IPS DF 4.7 (cell line): ENCODE results near the gene BDH1.
"Not testable (repeated sequence)": the region's sequence is repeated elsewhere in the genome, so short reads cannot be mapped to it uniquely, and the experiment has no call there.

ENCODE experiments used
- DNase-seq: peaks from one replicate; pipeline ENCODE4 v3.0.0-alpha.2; 2013; ENCODE audit warnings: low spot score; ENCODE audit errors: extremely low read depth

The BDH1 gene

DNA sequence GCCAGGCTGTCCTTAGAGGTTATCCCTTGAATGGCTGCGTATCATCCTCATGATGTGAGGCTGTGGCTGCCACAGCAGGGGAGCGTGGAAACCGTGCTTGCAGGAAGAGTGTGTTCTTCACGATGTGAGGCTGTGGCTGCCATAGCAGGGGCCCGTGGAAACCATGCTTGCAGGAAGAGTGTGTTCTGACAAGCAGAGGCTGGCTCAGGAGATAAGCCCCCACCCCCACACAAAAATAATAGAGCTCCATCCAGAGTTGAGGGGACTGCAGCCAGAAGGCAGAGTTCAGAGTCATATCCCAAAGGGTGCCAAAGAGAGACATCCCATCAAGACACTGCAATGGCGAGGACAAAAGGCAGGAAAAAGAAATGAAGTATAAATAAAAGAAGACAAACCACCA, 22.6 kb upstream of the BDH1 start:
- DNase-seq, result no peak

DNA sequence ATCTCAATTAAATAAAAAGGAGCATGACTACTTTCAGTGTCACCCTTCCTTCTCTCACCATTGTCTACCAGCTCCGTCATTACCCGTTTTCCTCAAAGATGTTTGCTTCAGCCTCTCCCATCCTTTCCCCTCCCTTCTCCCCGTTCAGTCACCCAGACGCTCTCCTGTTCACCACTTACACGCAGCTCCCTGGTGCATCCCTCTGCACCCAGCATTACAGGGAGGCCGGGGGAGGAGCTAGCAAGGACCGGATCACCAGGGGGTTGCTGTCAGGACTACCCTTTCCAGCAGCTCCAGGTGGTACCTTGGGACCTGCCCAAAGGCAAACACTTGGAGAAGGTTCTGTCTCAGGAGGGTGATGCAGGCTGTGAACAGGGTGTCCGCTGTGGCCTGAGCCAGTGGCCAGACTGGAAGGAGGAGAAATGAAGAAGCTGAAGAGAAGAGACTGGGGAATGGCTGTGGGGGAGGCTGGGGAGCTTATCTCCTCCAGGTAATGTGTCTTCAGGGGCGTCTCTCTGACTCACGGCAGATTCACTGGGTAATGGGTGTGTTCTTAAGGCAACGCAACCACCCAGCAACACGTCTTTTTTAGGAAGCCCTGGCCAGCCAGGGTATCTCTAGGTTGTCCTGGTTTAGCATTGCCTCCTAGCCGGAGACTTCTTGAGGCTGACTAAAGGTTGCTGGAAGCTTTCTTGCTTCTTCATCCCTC, 21.8 kb upstream of the BDH1 start:
- no peak for DNase-seq

- no peak for DNase-seq
These were observed 21.1 kb upstream of the BDH1 start for GRCh38 chr3:197576838-197577237.

GRCh38 chr3:197575362-197575761, 19.6 kb upstream of the BDH1 start:
- DNase-seq, result no peak

GRCh38 chr3:197574396-197574991, 18.7 kb upstream of the BDH1 start:
- DNase-seq, result not testable (repeated sequence)

DNA sequence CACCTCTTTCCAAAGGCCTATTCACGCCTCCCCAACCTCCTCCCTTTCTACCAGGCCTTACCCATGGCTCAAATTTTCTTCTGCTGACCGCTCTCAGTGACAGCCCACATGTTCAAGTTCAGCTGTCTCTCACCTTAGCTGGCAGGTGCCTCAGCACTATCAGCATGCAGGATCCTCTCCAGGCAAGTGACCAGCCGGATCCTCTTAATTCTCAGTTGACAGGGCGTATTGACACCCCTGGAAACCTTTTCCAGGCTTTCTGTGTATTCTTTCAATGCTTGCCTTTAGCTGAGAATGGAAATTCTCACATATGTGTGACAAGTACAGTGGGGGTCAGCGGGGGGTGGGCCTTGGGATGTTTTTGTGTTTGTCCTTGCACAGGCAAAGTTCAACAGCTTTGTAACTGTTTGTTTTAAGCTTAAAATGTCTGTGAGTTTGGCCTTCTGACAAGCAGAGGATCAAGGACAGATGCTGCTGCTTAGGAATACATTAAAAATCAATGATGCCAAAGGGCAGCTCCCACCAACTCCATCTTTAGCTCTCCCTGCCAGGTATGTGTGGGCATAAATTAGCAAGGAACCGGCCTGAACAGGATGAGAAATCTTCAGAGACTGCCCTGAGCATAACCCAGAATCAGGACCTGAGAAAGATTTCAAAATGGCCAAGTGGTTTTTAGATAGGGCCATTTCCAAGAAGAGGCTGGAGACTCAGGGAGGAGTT, 17.4 kb upstream of the BDH1 start:
- no peak for DNase-seq

GRCh38 chr3:197571880-197572172, 16.1 kb upstream of the BDH1 start:
- DNase-seq, result not testable (repeated sequence)

DNA sequence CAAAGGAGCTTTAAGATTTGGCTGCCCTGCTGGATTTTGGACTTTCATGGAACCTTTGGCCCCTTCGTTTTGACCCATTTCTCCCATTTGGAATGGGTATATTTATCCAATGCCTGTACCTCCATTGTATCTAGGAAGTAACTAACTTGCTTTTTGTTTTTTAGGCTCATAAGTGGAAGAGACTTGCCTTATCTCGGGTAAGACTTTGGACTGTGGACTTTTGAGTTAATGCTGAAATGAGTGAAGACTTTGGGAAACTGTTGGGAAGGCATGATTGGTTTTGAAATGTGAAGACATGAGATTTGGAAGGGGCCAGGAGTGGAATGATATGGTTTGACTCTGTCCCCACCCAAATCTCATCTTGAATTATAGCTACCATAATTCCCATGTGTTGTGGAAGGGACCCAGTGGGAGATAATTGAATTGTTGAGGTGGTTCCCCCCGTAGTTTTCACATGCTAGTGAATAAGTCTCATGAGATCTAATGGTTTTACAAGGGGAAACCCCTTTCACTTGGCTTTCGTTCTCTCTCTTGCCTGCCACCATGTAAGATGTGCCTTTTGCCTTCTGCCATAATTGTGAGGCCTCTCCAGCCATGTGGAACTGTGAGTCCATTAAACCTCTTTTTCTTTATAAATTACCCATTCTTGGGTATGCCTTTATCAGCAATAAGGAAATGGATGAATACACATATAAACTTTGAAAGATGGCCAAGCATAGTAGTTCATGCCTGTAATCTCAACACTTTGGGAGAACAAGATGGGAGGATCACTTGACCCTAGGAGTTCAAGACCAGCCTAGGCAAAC, 15.5 kb upstream of the BDH1 start:
- not testable (repeated sequence) for DNase-seq

GRCh38 chr3:197569433-197569832, 13.7 kb upstream of the BDH1 start:
- DNase-seq, result not testable (repeated sequence)

- DNase-seq, result no peak
These were observed 12.3 kb upstream of the BDH1 start for GRCh38 chr3:197567904-197568681.

- not testable (repeated sequence) for DNase-seq
These were observed 10.4 kb upstream of the BDH1 start for GRCh38 chr3:197566155-197566554.

DNA sequence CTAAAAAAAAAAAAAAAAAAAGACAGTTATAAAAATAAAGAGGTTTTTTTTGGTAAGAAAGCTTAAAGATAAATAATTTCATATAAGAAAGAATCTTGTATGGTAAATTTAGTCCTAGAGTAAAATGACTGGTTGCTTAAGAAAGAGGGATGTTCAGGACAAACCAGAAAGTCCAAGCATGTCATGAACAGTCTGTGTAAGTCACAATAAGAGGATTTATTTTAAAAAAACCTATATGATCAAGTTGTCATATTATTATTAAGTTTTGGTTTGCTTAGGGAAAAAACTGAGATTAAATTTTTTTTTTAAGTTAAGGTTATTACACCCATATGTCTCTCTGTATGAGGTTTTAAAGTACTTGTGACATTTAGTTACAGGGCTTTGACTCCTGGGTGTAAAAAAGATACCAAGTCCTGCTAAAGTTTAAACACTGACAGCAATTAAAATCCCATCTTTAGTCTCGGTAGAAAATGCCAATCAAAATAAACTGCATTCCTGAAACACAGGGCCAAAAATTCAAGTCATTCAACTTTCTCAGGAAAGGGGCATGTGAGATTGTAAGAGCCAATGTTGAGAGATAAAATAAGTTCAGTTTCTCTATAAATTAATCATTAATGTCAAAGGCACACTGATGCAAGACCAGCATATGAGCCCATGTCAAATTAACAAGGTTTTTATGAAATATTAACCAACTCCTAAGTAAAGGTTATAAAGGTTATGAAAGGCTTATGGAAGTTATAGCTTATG, 8.5 kb upstream of the BDH1 start:
- no peak for DNase-seq

DNA sequence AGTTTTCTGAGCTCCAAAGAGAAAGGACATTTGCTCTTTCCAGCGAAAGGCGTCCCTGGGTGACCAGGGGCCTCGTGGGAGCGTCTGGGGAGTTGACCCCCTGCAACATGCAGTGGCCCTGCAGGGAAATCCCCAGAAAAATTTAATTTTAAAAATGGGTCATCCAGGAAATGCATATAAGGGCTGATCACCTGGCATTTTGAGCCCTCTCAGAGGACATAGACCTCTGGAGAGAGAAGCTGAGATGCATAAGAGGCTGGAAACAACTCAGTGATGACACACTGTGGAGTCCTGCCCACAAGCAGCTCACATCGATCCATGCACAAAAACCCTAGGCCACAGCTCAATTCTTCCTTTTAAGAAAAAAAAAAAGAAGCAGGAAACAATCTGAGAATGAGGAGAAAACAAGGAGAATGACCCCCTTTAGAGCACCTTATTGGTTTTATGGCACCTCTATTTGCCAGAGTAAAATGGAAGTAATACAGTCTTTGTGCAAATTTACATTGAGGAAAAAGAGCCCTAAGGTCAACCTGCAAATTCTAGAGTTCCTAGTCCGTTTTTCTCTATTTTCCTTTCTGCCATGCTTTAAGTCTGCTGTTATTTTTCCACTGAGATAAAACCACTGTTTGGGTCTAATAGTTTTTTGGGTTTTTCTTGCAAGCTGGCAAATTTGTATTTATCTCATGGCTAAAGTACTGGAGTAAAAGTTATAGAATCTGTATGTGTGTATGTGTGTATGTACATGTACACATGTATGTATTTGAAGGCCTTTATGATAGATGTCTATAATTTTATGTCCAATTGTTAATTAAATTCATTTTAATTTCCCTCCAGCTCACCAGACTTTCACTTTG, 6.9 kb upstream of the BDH1 start:
- DNase-seq, result no peak

GRCh38 chr3:197561926-197562325, 6.2 kb upstream of the BDH1 start:
- DNase-seq, result no peak

- DNase-seq, result no peak
These were observed 3.9 kb upstream of the BDH1 start for GRCh38 chr3:197559651-197560050.

GRCh38 chr3:197554562-197555280, 1.0 kb downstream of the BDH1 start:
- DNase-seq, result peak; percentile 90

DNA sequence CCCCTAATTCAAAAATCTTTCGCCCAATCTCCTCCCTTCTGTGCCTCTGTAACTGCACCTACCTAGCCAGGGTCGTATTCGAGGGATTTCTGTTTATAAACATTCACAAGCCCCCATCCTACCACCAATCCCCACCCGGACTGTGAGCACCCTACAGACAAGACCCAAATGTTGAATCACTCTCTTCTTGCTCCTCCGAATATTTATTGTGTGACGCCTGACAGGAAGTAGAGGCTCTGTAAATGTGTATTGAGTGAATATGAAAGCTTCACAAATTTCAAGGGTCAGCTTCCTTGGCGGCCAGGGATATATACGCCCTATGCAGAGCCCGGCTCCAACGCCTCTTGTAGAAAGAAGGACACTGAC, 1.6 kb downstream of the BDH1 start:
- no peak for DNase-seq

GRCh38 chr3:197552198-197552597, 3.6 kb downstream of the BDH1 start:
- no peak for DNase-seq

DNA sequence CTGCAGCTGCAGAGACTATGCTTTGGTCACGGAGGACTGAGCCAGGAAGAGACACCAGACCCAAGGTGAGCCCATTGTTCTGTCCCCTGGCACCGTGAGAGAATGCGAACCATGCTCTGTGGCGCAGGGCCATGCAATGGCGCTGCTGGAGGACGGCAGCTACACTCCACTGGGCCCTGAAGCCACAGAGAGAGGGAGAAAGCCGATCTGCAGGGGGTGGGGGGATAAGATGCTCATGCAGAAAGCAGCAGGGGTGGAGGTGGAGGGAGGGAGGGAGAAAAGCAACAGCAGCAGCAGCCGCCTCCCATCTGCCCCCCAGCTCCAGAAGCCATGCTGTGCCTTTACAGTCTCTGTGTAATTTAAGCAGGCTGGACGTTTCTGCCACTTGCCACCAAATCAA, 5.3 kb downstream of the BDH1 start:
- no peak for DNase-seq
